Hindlimb muscle (tissue), 1 donor: Measurements from ENCODE around the gene MB. TPM values are rescaled to one million over a fixed set of nuclear protein-coding genes. Genes with fewer than 3 reads are reported as not detected.
"Not testable (repeated sequence)": the region's sequence is repeated elsewhere in the genome, so short reads cannot be mapped to it uniquely, and the experiment has no call there.

Source experiments
- DNase-seq: peaks from one replicate; pipeline ENCODE4 v3.0.0-alpha.2; 2013
- polyA plus RNA-seq: library from polyadenylated mRNA; unstranded; fragments of 120-200 nt; gene quantifications from one replicate; pipeline ENCODE4 v1.2.1, GENCODE V29; 2013; ENCODE audit not compliant: insufficient read length

MB gene
- polyA plus RNA-seq, 1 donor = 215 TPM

GRCh38 chr22:35637254-35637653 lies 20.1 kb upstream of the MB start:
- DNase-seq = no peak

DNA sequence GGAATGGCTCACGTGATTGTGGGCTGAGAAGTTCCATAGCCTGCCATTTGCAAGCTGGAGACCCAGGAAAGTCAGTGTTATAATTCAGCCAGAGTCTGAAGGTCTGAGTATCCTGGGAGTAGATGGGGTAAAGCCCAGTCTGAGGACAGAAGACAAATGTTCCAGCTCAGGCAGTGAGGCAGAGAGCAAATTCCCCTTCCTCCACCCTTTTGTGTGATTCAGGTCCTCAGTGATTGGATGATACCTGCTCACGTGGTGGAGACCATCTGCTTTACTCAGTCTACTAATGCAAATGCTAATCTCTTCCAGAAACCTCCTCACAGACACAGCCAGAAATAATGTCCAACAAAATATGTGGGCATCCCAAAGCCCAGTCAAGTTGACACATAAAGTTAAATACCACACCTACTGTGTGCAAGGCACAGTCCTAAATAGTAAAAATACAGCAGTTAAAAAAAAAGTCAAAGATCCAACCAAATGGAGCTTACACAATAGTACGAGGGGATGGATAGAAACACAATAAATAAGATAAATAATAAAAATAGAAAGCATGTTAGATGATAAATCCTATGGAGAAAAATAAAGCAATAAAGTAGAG lies 17.9 kb upstream of the MB start:
- DNase-seq = no peak

- DNase-seq = no peak
These were observed 16.9 kb upstream of the MB start for GRCh38 chr22:35634015-35634414.

DNA sequence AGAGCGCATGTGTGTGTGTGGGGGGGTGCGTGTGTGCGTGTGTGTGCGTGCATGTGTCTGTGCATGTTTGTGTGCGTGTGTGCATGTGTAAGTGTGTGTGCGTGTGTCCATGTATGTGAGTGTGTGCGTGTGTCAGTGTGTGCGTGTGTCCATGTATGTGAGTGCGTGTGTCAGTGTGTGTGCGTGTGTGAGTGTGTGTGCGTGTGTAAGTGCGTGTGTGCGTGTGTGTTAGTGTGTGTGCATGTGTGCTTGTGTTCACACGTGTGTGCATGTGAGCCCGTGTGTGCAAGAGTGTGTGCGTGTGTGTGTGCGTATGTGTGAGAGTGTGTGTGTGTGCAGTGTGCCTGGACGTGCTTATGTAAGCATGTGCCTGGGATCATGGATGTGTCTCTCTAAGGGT lies 16.4 kb upstream of the MB start:
- no peak for DNase-seq

DNA sequence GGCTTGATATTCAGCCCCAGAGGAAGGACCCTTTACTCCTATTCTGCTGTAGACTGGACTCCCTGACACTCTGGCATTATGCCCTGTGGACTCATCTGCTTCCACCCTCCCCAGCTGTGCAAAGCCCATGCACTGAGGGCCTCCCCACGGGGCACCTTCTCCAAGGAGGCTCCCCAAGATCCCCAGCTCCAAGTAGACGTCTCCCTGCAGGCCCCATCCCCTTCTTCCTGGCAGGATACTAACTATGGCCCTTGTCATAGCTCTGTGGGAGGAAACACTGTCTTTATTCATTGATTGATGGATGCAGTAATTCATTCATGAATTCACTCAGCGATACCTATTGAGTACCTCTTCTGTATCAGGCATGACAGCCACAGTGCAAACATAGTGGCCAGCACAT lies 15.8 kb upstream of the MB start:
- no peak for DNase-seq

- DNase-seq = no peak
These were observed 14.5 kb upstream of the MB start for GRCh38 chr22:35631597-35631996.

DNA sequence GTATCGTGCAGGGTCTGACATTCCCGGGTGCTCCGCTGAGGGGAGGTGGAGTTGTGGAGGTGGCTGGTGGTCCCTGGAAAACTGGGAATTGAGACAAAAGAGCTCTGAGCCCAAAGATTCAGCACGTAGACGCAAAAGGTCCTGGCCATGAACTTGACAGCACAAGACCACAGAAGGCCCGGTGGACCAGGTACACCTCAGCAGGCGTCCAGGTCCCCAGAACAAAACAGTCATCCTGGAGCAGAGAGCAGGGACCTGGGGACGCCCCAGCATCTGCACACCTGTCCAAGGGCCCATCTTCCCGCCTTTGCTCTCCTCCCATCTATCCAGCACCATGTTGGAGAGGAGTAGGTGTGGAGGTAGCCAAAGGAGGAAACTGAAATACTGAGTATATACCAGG lies 13.8 kb upstream of the MB start:
- no peak for DNase-seq

DNA sequence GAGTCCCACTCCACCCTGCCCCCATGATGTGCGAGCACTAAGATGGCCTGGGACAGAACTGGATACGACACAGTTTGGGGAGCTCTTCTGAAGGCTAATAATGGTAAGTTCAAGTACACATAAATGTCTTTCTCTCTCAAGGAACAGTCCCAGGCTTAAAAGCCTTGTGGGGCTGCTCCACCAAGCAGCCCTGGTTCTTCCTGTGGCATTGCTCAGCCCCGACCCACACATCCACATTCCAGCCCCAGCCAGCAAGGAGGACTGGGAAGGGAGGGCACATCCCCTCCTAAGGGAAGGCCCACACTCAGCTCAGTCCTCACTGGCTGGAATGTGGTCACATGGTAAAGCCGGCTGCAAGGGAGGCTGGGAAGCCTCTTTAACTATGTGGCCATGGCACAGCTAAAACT lies 13.3 kb upstream of the MB start:
- no peak for DNase-seq

DNA sequence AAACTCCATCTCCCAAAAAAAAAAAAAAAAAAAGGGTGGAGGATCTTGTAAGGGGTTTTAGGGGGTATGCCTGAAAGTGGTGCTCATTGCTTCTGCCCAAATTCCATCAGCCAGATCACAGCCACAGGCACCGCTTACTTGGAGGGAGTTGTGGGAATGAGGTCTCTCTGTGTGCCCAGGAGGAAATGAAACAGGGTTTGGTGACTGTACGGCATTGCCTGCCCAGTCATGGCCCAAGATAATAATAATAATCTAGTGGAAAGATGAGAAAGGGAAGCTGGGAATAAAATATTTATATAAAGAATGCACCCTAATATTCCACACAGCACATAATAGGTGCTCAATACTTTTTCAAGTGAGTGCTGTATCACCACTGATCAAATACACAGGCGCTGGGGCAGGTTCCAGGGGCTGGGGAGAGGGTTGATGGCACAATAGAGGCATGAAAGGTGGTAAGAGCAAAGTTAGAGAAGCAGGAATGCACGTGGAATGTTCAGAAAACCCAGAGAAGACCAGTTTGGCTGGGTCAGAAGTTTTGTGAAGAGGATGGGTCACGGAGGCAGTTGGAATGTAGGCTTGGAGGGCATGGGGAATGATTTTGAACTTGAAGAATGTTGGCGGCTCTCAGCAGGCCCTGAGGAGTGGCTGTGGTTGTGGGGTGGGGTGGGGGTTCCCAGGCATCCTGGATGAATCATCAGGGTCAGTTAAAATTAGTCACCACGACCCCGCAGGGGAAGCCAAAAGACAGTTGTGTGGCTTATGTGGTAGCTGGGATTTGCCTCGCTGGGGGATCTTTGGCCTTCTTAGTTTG lies 12.5 kb upstream of the MB start:
- no peak for DNase-seq

DNA sequence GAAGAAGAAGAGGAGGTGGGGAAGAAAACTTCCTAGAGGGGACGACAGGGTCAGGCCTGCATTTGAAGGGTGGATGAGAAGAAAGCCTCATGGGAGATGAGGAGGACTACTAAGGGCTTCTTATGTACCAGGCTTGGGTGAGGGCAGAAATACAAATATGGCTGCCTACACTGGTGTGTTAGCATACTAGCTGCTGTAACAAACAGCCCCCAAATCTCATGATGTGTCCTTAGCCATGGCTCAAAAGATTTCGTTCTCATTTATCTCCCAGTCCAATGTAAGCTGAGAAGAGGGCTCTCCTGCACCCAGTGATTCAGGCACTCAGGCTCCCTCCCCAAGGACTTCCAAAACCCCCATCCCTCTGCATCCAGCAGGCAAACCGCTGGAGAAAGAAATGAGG lies 11.6 kb upstream of the MB start:
- no peak for DNase-seq

GRCh38 chr22:35627267-35628041 lies 10.3 kb upstream of the MB start:
- peak; percentile 77 for DNase-seq

DNA sequence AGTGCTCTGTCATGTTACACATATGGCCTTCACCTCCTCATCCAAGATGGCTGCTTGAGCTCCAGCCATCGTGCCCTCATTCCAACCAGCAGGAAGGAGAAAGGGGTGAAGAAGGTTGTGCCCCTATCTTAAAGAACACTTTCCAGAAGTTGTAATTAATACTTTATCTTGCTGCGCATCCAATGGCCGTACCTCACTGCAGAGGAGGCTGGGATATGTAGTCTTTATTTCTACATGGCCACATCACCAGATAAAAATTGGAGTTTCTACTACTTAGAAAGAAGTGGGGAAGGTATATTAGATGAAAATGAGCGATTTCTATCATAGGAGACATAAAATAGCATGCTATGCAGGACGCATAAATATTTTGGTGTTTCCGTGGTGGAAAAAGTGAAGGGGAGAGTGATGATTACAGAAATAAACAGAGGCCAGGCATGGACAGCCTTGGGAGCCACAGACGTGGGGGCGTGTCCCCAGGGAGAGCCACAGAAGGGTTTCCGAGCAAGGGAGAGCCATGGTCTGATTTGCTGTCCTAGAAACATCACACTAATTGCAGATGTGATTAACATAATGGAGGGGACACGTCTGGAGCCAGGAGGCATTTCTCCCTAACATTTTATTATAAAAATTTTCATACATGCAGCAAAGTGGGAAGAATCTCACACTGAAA lies 8.8 kb upstream of the MB start:
- DNase-seq = no peak

GRCh38 chr22:35624547-35624946 lies 7.4 kb upstream of the MB start:
- no peak for DNase-seq

DNA sequence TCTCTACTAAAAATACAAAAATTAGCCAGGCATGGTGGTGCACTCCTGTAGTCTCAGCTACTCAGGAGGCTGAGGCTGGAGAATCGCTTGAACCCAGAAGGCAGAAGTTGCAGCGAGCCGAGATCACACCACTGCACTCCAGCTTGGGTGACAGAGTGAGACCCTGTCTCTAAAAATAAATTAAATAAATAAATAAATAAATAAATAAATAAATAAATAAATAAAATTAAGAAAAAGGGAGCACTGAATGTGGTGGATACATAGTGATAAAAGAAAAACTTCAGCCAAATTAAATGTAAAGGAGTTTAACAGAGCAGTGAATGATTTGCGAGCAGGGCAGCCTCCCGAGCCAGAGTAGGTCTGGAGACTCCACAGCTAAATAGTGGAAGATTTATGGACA lies 6.8 kb upstream of the MB start:
- DNase-seq = not testable (repeated sequence)

DNA sequence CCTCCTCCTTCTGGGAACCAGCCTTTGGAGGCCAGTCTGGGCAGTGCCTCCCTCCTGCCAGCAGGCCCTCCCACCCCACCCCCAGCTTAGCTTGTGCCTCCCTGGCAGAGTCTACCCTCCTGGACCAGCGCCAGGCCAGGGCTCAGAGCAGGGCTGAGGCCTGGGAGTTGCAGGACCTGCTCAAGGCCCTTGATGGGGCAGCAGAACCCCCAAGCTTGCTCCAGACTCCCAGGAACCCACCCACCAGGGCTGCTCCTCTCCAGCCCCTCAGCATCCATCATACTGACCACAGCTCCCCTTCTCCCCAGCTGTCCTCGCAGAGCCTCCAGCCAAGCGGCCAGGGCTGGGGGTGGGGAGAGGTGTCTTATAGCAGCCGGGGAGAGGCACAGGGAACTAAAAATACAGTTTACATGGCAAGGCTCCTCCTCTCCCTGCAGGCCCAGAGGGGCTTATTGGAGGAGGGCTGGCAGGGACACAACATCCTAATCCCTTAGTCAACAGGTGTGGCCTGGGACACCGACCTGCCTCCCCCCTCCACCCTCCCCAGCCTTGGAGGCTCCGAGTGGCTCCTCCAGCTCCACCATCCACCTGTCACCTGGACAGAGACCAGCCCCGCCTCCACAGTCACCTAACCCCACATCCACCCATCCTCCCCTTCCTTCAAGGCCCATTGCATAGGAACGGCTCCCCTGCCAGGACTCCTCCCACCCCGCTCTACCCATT lies 5.2 kb upstream of the MB start:
- peak; percentile 36 for DNase-seq

DNA sequence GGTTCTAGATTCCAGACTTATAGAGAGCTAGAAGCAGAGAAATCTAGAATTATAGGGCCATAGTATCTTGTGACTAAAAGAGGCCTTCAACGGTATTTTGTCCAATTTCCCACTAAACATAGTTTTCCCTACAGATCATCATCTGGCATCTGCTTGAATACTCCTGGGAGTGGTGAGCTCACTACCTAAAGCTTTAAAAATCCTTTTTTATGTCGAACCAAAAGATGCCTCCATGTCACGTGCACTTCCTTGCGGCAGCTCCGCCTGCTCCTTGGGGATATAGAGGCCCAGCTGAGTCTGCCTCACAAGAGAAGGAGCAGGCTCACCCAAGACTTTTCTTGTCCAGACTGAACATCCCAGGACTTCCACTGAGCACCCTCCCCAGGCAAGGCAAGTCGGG lies 4.3 kb upstream of the MB start:
- no peak for DNase-seq

DNA sequence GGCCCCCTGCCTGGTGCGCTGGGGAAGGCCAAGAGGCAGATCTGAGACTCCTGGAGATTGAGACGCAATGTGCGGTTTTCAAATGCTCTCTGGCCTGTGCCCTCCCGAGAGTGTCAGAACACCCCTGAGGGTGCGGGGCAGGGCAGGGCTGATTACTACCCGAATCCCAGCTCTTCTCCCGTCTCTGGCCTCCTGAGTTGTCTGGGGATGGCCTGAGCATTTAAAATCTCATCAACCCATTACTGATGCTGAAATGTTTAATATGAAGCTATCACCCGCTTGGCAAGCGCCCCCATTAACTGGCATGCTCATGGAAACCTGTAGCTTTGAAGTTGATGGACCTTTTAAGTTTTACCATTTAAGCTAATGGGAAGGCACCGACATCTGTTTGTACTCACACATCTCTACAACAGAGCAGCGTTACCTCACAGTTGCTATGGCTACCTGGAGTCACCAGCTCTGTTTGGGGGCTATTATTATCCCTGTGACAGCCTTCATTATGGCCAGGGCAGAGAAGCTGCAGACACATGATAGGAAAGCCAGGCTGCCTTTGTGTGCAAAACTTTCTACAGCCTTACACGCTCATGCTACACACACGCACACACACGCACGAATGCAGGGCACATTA lies 3.6 kb upstream of the MB start:
- DNase-seq = peak; percentile 67

- no peak for DNase-seq
These were observed 2.4 kb upstream of the MB start for GRCh38 chr22:35619336-35620094.

DNA sequence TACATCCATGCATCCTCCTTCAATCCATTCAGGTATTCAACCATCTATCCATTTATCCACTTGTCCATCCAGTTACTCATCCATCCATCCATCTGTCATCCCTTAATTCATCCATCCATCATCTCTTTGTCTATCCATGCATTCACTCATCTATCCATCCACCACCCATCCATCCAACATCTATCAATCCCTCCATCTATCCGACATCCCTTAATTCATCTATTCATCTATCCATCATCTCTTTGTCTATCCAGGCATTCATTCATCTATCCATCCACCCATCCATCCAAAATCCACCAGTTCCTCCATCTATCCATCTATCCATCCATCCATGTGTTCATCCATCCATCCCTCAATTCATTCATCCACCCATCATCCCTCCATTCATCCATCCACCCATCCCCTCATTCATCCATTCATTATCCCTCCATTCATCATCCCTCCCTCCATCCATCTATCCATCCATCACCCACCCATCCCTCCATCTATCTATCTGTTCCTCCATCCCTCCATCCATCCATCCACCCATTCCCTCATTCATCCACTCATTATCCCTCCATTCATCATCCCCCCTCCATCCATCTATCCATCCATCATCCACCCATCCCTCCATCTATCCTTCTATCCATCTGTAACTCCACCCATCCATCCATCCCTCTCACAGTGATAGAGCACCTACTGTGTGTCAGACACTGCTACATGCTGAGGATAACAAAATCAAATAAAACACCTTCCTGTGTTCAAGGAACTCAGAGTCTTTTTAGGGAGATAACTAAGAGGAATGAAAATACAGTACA lies 1.5 kb upstream of the MB start:
- no peak for DNase-seq

GRCh38 chr22:35616043-35616442 lies 1.1 kb downstream of the MB start:
- no peak for DNase-seq
